ENCODE results near the gene NANOS3. TPM values are rescaled to one million over a fixed set of nuclear protein-coding genes. Genes with fewer than 3 reads are reported as not detected.

The NANOS3 gene
- total RNA-seq, 4 donors from 2014 or later, result not detected

DNA sequence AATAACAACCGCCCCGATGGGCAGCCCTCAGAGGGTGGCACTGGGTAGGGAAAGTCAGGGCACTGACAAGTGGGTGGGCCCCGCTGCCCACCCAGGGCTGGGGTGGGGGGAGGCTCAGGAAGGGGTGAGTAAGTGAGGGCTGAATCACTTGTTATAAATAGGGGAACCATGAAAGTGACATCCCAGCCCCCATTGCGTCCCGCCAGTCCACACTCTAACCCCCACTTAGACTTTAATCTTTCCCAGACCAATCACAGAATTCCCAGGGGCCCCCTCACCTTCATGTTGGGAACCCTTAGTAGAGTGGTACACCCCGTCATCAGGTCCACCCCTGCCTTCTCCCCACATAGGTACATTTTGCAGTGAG, 37.0 kb upstream of the NANOS3 start:
- Histone ChIP-seq H3K27ac (peak overlapping the region; percentile 99 to 100 (median 100)), H3K36me3 (no peaks in the 10 kb centered on the region), H3K9me3 (no peaks in the 10 kb centered on the region), H3K4me1 (peaks cover 27 to 77% (median 57%) of the 10 kb centered on the region in 4 donors), H3K27me3 (no peaks in the 10 kb centered on the region), H3K4me3 (peak overlapping the region; percentile 32 to 97 (median 82))
- TF ChIP-seq POLR2A (IDR thresholded peaks at IDR 0.05), result no peak
- TF ChIP-seq POLR2AphosphoS5 (IDR thresholded peaks at IDR 0.05), result no peak
- TF ChIP-seq, protein P1, sequence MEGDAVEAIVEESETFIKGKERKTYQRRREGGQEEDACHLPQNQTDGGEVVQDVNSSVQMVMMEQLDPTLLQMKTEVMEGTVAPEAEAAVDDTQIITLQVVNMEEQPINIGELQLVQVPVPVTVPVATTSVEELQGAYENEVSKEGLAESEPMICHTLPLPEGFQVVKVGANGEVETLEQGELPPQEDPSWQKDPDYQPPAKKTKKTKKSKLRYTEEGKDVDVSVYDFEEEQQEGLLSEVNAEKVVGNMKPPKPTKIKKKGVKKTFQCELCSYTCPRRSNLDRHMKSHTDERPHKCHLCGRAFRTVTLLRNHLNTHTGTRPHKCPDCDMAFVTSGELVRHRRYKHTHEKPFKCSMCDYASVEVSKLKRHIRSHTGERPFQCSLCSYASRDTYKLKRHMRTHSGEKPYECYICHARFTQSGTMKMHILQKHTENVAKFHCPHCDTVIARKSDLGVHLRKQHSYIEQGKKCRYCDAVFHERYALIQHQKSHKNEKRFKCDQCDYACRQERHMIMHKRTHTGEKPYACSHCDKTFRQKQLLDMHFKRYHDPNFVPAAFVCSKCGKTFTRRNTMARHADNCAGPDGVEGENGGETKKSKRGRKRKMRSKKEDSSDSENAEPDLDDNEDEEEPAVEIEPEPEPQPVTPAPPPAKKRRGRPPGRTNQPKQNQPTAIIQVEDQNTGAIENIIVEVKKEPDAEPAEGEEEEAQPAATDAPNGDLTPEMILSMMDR (IDR thresholded peaks at IDR 0.05), result no peak
- WGBS, 2 donors (ENCODE audit: low coverage in 1 of 2), result 8% methylated on average over 3 of the region's 6 CpGs; no CpG with 5 or more reads in 1 of the 2 donors
- peak; percentile 43 for DNase-seq
- in situ Hi-C loops (cut with MboI; ENCODE audit: low pct_ligation_motif_present in 1 of 4, low pct_unique_long_range_greater_than_20kb in 1 of 4, low sequenced_read_pairs in 3 of 4) (no loop called here), intact Hi-C loops (cut with DNase I; ENCODE audit: low total_unique reads) (no loop called here)

DNA sequence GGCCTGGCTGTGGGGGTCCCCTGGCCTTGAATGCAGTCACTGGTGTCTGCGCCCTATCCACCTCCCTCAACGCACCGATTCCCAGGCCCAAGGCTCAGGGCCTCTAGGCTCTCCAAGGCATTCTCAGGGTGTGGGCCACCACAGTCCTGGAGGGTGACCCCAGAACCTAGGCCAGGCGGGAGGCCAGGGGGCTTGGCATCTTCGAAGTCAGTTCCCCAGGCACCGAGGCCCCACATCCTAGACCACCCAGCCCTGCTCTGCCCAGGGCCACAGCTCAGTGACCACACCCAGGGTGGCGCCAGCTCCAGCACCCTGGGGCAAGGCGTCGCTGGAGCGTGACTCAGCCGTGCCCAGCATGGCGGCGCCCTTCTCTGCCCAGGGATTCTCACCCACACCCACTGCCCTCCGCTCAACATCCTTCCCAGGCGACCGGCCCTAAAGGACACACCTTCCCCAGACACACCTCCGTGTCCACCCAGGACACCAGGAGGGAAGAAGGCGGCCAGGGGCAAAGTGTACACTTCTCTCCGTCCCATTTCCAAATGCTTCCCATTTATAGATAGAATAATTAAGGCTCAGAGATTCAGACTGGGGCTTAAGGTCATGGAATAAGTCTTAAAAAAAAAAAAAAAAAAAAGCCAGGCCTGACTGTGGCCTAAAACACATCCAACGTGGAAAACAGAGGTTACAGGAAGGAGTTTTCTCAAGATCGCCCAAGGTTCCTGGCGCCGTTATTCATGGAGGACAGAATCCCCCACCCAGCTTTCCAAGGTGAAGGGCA, 36.4 kb upstream of the NANOS3 start:
- intact Hi-C loops (cut with DNase I; ENCODE audit: low total_unique reads) (no loop called here), in situ Hi-C loops (cut with MboI; ENCODE audit: low pct_ligation_motif_present in 1 of 4, low pct_unique_long_range_greater_than_20kb in 1 of 4, low sequenced_read_pairs in 3 of 4) (no loop called here)
- peak; percentile 91 for DNase-seq
- 8 to 9% methylated on average over 4 to 19 of the region's 23 CpGs for WGBS, 2 donors (ENCODE audit: low coverage in 1 of 2)
- Histone ChIP-seq H3K27me3 (no peaks in the 10 kb centered on the region), H3K4me3 (peak overlapping the region; percentile 82 to 97 (median 90)), H3K27ac (peak overlapping the region; percentile 99 to 100 (median 100)), H3K9me3 (no peaks in the 10 kb centered on the region), H3K36me3 (no peaks in the 10 kb centered on the region), H3K4me1 (peaks cover 27 to 77% (median 57%) of the 10 kb centered on the region in 4 donors)
- peak; percentile 82 for TF ChIP-seq POLR2A (IDR thresholded peaks at IDR 0.05)
- TF ChIP-seq, protein P1 (IDR thresholded peaks at IDR 0.05), result no peak
- TF ChIP-seq EP300 (IDR thresholded peaks at IDR 0.05; ENCODE audit: low read depth), result no peak
- peak; percentile 41 to 90 (median 89) for TF ChIP-seq POLR2AphosphoS5 (IDR thresholded peaks at IDR 0.05)

DNA sequence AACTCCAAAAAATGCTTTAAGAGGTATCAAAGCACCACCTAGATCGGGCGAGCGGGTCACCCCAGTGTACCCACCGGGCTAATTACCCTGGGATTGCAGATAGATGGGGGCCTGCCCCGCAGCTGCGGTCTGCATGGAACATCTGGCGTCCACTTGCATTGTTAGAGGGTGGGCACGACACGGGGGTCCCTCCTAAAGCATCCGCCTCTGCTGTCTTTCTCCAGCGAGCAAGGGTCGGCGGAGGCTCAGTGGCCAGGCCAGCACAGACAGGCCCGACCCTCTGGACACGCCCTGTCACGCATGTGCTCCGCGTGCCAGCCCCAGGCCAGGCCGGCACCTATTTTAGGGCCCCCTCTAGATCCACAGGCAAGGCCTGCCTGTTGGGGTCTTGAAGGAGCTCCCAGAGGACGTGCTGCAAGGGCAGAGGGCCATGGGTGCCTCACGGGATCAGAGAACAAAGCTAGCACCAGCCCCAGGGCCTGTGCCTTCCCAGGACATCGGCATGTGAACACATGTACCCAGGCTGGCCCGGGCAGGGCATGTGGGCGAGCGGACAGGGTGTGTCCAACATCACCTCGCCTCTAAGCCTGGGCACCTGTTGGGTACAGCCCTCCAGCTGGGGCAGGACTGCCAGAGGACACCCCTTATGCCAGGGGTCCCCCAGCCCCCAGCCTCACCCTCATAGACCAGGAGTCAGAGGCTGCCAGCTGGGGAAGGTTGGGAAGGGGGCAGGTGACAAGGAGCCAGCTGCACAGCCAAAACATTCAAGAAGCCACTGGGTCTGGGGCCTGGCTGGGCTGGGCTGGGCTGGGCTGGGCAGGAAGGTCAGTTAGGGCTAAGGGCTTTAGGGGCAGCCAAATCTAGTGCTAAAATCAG, 35.6 kb upstream of the NANOS3 start:
- peak overlapping the region; percentile 82 to 97 (median 90) for H3K4me3 ChIP-seq
- no peaks in the 10 kb centered on the region for H3K36me3 ChIP-seq
- no peaks in the 10 kb centered on the region for H3K27me3 ChIP-seq
- H3K4me1 ChIP-seq, result peaks cover 21 to 75% (median 58%) of the 10 kb centered on the region in 4 donors
- TF ChIP-seq POLR2A (IDR thresholded peaks at IDR 0.05) (peak; percentile 81), POLR2AphosphoS5 (IDR thresholded peaks at IDR 0.05) (peak in 2 of 3 donors; percentile 86 to 89)
- TF ChIP-seq, protein P1 (IDR thresholded peaks at IDR 0.05), result no peak
- intact Hi-C loops (cut with DNase I; ENCODE audit: low total_unique reads) (no loop called here), in situ Hi-C loops (cut with MboI; ENCODE audit: low pct_ligation_motif_present in 1 of 4, low pct_unique_long_range_greater_than_20kb in 1 of 4, low sequenced_read_pairs in 3 of 4) (no loop called here)
- peak; percentile 84 for DNase-seq
- no peaks in the 10 kb centered on the region for H3K9me3 ChIP-seq
- 19% methylated on average over 21 of the region's 26 CpGs; no CpG with 5 or more reads in 1 of the 2 donors for WGBS, 2 donors (ENCODE audit: low coverage in 1 of 2)
- H3K27ac ChIP-seq, result peak overlapping the region; percentile 99 to 100 (median 100)

DNA sequence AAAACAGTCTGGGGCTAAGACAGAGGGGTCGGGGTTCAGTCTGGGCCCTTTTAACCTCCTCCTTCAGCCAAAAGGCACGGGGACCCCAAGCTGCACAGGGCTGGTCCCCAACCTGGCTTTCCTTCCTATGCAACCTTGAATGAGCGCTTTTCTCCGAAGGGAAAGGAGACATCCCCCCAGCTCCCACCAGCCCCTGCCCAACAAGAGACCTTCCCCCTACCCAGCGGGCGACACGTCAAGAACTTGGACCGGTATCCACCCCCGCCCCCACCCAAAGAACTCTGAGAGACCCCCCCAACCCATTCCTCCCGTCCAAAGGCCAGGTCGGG, 35.0 kb upstream of the NANOS3 start:
- Histone ChIP-seq H3K4me1 (peaks cover 21 to 75% (median 61%) of the 10 kb centered on the region in 4 donors), H3K27ac (peak overlapping the region; percentile 99 to 100 (median 100)), H3K36me3 (no peaks in the 10 kb centered on the region), H3K27me3 (no peaks in the 10 kb centered on the region), H3K4me3 (peak overlapping the region; percentile 82 to 97 (median 90)), H3K9me3 (no peaks in the 10 kb centered on the region)
- intact Hi-C loops (cut with DNase I; ENCODE audit: low total_unique reads) (no loop called here), in situ Hi-C loops (cut with MboI; ENCODE audit: low pct_ligation_motif_present in 1 of 4, low pct_unique_long_range_greater_than_20kb in 1 of 4, low sequenced_read_pairs in 3 of 4) (no loop called here)
- TF ChIP-seq POLR2A (IDR thresholded peaks at IDR 0.05) (no peak), EP300 (IDR thresholded peaks at IDR 0.05; ENCODE audit: low read depth) (no peak), POLR2AphosphoS5 (IDR thresholded peaks at IDR 0.05) (no peak)
- TF ChIP-seq, protein P1 (IDR thresholded peaks at IDR 0.05), result no peak
- 1% methylated on average over 11 of the region's 11 CpGs; no CpG with 5 or more reads in 1 of the 2 donors for WGBS, 2 donors (ENCODE audit: low coverage in 1 of 2)
- DNase-seq, result no peak

All from transverse colon (tissue), 4 donors.